GM23248 (cell line): ENCODE measurements around the gene HHIP.

Experiments
- EZH2 ChIP-seq: fragments of 200-600 bp; sonication (generic); IDR thresholded peaks from 2 replicates; pipeline ENCODE4 v1.6.1; 2018; ENCODE audit warnings: antibody characterized with exemption, mild to moderate bottlenecking; ENCODE audit not compliant: insufficient read depth, poor library complexity, severe bottlenecking
- EZH2phosphoT487 ChIP-seq: fragments of 200-600 bp; sonication (generic); IDR thresholded peaks from 2 replicates; pipeline ENCODE4 v1.6.1; 2018; ENCODE audit warnings: antibody characterized with exemption, moderate library complexity, mild to moderate bottlenecking, low read depth; ENCODE audit not compliant: insufficient read depth

DNA sequence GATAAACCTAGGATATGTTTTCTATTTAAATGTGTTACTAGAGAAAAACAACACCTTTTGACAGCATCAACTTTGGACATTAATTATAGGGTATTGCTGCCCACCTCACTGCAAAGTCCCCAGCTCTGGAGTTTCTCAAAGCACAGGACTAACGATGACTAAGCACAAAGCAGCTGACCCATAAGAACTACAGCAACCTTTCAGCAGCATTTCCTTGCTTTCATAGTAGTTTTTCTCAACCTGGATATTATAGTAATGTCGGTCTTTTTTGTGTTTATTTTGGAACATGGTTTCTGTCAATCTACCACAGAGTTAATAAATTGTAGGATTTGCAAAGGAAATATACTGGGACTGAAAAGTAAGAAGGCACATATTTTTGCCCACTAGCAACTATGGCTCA is 21.5 kb downstream of the HHIP start:
- TF ChIP-seq EZH2 (no peak), EZH2phosphoT487 (no peak)
